ENCODE results near the gene NRG3. TPM values are rescaled to one million over a fixed set of nuclear protein-coding genes. Genes with fewer than 3 reads are reported as not detected.

Gene NRG3
- total and polyA plus RNA-seq, 8 donors: 0.14 to 0.59 (median 0.25) TPM; not detected in 2

DNA sequence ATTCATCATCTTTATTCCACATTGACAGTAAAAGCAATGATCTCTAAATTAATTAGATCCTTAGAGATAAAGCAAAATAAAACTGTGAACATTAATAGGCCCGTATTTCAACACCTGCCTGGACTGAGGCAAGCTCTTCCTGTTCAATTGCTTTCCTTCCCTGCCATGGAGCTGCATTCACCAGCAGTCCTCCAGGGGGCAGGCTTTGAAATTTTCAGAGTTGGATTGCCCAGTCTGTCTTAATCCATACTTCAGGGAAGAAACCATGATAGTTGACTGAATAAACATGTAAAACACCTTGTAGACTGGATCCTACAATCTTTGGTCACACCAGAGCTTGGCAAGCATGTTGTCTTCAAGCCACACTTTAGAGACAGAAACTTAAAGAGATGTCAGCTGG, 936.6 kb downstream of the NRG3 start:
- no peaks in the 10 kb centered on the region for H3K27me3 ChIP-seq
- TF ChIP-seq, protein P1, sequence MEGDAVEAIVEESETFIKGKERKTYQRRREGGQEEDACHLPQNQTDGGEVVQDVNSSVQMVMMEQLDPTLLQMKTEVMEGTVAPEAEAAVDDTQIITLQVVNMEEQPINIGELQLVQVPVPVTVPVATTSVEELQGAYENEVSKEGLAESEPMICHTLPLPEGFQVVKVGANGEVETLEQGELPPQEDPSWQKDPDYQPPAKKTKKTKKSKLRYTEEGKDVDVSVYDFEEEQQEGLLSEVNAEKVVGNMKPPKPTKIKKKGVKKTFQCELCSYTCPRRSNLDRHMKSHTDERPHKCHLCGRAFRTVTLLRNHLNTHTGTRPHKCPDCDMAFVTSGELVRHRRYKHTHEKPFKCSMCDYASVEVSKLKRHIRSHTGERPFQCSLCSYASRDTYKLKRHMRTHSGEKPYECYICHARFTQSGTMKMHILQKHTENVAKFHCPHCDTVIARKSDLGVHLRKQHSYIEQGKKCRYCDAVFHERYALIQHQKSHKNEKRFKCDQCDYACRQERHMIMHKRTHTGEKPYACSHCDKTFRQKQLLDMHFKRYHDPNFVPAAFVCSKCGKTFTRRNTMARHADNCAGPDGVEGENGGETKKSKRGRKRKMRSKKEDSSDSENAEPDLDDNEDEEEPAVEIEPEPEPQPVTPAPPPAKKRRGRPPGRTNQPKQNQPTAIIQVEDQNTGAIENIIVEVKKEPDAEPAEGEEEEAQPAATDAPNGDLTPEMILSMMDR (IDR thresholded peaks at IDR 0.05): peak; percentile 12 to 21 (median 14)
- peak in 1 of 6 donors; percentile 23 for DNase-seq
- H3K4me3 ChIP-seq: no peak overlapping the region
- no peaks in the 10 kb centered on the region for H3K36me3 ChIP-seq
- no peak overlapping the region for H3K27ac ChIP-seq
- intact Hi-C loops (cut with DNase I): no loop called here
- 65 to 69% methylated on average over 1 of the region's 1 CpG for WGBS, 2 donors
- H3K4me1 ChIP-seq: peaks cover 0 to 3% (median 0%) of the 10 kb centered on the region in 3 donors
- FAIRE-seq: no peak
- peak in 3 of 4 donors; percentile 43 to 56 (median 53) for ATAC-seq
- no peaks in the 10 kb centered on the region for H3K9me3 ChIP-seq

DNA sequence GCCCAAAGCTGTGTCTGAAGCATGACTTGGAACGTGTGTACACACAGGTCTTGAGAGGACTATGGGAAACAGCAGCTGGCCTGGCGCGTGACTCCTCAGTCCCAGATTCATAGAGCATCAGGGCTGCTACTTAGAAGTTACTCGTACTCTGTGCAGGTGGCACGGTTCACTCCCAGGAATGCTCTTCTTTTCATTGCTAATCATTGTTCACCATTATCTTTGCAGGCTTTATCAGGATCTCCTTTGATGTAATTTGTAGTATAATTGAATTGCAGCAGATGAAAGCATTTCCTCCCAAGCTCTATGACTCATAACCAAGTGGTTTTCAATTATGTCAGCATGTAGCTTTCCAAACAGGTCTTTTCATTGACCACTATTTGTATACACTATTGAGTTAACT, 938.9 kb downstream of the NRG3 start:
- ATAC-seq: peak; percentile 91 to 96 (median 94)
- FAIRE-seq: no peak
- H3K9me3 ChIP-seq: no peaks in the 10 kb centered on the region
- no peaks in the 10 kb centered on the region for H3K27me3 ChIP-seq
- DNase-seq: peak; percentile 35 to 72 (median 62)
- H3K27ac ChIP-seq: no peak overlapping the region
- 27 to 39% methylated on average over 5 of the region's 5 CpGs for WGBS, 2 donors
- H3K4me1 ChIP-seq: peaks cover 0 to 3% (median 0%) of the 10 kb centered on the region in 3 donors
- TF ChIP-seq, protein P1 (IDR thresholded peaks at IDR 0.05): no peak
- intact Hi-C loops (cut with DNase I): no loop called here
- no peaks in the 10 kb centered on the region for H3K36me3 ChIP-seq
- H3K4me3 ChIP-seq: no peak overlapping the region

DNA sequence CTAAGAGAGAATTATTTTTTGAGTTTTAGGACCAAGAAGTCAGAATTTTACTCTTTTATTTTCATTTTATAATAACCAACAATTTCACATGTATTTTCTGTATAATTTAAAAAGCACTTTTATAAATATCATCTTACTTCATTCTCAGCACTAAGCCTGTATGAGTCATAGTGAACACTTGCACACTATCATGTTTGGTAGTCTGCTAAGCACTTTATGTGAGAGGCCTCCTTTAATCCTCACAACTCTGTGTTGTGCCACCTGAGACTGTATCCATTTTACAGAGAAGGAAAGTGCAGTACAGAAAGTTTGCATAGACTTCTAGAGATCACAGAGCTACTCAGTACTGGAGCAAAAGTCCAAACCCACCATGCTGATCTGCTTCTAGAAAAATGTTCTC, 939.6 kb downstream of the NRG3 start:
- Histone ChIP-seq H3K9me3 (no peaks in the 10 kb centered on the region), H3K4me3 (no peak overlapping the region), H3K27me3 (no peaks in the 10 kb centered on the region), H3K27ac (no peak overlapping the region), H3K4me1 (peaks cover 0 to 3% (median 0%) of the 10 kb centered on the region in 3 donors), H3K36me3 (no peaks in the 10 kb centered on the region)
- no peak for FAIRE-seq
- intact Hi-C loops (cut with DNase I): no loop called here
- DNase-seq: no peak
- ATAC-seq: peak in 2 of 4 donors; percentile 42 to 48
- TF ChIP-seq, protein P1 (IDR thresholded peaks at IDR 0.05): no peak

DNA sequence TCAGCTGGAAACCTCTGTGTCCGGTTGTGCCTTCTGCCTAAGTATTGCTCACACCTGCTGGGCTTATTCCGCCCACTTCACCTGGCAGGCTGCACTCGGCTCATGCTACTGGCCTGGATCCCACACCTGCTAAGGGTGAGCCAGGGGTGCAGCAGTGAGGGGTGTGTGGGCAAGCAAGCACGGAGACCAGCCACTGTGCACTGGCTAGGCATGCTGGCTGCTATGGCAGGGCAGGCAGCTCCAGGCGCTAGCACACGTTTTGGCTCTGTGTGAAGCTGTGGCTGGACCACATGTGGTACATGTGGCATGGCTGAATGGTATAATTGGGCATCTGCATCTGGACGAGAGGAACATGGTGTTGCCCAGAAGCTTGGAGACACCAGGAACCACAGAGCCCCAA, 940.7 kb downstream of the NRG3 start:
- no peak for ATAC-seq
- WGBS, 2 donors: 84 to 88% methylated on average over 7 of the region's 7 CpGs
- no peaks in the 10 kb centered on the region for H3K27me3 ChIP-seq
- intact Hi-C loops (cut with DNase I): no loop called here
- no peak for FAIRE-seq
- no peak overlapping the region for H3K4me3 ChIP-seq
- H3K36me3 ChIP-seq: no peaks in the 10 kb centered on the region
- DNase-seq: peak in 2 of 6 donors; percentile 23 to 45
- no peak overlapping the region for H3K27ac ChIP-seq
- H3K9me3 ChIP-seq: no peaks in the 10 kb centered on the region
- peaks cover 0 to 3% (median 0%) of the 10 kb centered on the region in 3 donors for H3K4me1 ChIP-seq
- TF ChIP-seq, protein P1 (IDR thresholded peaks at IDR 0.05): no peak

DNA sequence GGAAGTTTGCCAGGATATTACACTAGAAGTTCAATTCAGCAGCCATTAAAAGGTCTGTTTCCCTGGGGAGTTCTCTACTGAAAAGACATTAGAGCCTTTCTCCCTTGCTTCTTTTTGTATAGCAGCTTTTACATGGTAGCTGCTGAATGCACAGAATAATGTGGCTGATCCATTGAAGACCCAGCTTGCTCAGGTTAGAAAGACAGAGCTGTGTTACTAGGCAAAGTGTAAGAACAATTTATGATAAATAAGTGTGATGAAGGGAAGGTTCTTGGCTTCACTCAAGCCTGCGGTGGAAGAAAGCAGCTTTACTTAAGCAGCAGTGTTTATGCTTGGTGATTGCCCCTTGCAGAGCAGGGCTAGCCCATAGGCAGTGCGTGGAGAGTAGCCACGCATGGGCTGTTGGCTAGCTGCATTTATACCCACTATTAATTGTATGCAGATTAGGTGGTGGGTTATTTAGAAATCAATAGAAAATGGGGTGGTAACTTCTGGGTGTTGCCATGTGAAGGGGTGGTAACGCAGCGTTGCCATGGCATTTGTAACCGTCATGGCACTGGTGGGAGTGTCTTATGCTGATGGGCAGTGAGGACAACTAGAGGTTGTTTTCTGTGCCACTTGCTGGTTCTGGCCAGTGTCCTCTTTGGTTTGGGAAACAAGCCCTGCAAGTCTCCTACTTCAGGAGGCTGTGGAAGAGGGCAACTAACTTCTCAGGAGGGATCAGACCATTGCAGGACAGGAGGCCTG, 942.9 kb downstream of the NRG3 start:
- FAIRE-seq: no peak
- TF ChIP-seq, protein P1 (IDR thresholded peaks at IDR 0.05): no peak
- no peak for ATAC-seq
- Histone ChIP-seq H3K36me3 (no peaks in the 10 kb centered on the region), H3K9me3 (no peaks in the 10 kb centered on the region), H3K27ac (no peak overlapping the region), H3K4me3 (no peak overlapping the region), H3K4me1 (peaks cover 0 to 3% (median 0%) of the 10 kb centered on the region in 3 donors), H3K27me3 (no peaks in the 10 kb centered on the region)
- WGBS, 2 donors: 89 to 91% methylated on average over 6 of the region's 6 CpGs
- intact Hi-C loops (cut with DNase I): no loop called here
- no peak for DNase-seq
